PC-9 (cell line): ENCODE results near the gene HDHD5.

Experiments
- CTCF ChIP-seq: fragments of 200-600 bp; sonication (generic); conservative IDR thresholded peaks from 2 replicates; pipeline ENCODE4 v1.6.1; 2017; ENCODE audit warnings: mixed run types, antibody characterized with exemption, mild to moderate bottlenecking, moderate library complexity
- EZH2 ChIP-seq: fragments of 200-600 bp; sonication (generic); IDR thresholded peaks from 2 replicates; pipeline ENCODE4 v1.8.0; 2017; ENCODE audit warnings: antibody characterized with exemption, low read depth

DNA sequence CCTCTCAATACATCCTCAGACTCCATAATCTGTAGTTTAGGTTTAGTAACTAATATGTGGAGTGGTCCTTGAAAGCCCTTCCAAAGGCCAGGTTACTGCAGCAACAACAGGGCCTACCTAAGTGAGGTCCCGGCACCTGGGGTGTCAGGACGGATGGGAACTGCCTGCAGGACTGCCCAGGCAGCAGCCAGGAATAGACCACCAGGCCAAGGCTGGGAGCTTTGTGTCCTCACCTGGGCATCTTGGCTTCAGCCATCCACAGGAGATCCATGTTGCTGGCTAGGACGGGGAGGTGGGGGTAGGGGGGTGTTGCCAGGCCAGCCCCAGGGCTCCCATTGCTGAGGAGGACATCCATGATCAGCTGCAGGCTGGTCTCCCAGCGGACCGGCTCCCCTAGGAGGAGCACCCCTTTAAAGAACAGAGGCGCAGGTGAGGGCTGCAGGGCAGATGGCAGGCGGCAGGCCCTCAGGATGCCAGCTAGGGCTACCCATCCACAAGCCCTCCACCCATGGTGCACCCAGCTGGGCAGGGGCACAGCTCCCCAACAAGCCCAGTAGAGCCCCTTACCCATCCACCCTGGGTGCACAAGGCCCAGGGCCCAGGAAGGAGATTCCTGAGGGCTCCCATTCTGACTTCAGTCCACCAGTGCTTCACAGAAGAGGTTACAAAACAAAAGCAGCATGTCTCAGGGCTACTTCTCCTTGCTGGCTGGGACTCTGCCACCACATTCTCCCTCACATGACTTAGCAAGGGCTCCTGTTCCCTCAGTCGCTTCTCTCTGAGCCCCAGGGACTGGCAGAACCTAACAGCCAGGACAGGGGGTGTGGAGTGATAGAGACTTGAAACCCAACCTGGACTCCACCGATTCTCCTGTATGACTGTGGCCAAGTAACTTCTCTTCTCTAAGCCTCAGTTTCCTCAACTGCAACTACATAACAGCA lies 18.0 kb downstream of the HDHD5 start:
- TF ChIP-seq CTCF (no peak), EZH2 (no peak)
